ENCODE data around the gene SIVA1.

DNA sequence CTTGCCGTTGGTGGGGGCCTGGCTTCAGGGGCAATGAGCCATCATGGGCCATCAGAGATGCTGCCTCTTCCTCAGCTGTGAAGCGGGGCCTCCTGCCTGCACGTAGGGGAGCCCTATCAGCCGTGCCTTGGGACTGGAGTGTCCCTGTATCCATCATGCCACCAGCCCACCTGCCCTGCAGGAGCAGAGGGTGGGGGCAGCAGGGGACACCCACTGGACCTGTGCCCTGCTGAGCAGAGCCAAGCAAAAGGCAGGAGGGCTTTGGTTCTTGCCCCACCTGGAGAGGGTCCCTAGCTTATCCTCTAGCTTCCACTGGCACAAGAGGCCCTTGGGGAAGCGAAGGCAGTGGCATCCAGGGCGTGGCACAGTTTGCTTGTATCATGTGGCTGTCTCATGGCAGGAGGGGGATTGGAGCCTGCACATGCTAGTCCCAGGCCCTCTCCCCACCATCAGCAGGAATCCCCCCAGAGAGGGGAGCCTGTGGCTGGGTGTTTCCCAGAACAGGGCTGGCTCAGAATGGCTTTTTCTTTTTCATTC is 18.8 kb upstream of the SIVA1 start:
- TF ChIP-seq, protein P1, sequence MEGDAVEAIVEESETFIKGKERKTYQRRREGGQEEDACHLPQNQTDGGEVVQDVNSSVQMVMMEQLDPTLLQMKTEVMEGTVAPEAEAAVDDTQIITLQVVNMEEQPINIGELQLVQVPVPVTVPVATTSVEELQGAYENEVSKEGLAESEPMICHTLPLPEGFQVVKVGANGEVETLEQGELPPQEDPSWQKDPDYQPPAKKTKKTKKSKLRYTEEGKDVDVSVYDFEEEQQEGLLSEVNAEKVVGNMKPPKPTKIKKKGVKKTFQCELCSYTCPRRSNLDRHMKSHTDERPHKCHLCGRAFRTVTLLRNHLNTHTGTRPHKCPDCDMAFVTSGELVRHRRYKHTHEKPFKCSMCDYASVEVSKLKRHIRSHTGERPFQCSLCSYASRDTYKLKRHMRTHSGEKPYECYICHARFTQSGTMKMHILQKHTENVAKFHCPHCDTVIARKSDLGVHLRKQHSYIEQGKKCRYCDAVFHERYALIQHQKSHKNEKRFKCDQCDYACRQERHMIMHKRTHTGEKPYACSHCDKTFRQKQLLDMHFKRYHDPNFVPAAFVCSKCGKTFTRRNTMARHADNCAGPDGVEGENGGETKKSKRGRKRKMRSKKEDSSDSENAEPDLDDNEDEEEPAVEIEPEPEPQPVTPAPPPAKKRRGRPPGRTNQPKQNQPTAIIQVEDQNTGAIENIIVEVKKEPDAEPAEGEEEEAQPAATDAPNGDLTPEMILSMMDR (IDR thresholded peaks at IDR 0.05), result no peak
- no peak for TF ChIP-seq SP1 (CRISPR knock-in tag; conservative IDR thresholded peaks at IDR 0.05)
- TF ChIP-seq, protein P2, sequence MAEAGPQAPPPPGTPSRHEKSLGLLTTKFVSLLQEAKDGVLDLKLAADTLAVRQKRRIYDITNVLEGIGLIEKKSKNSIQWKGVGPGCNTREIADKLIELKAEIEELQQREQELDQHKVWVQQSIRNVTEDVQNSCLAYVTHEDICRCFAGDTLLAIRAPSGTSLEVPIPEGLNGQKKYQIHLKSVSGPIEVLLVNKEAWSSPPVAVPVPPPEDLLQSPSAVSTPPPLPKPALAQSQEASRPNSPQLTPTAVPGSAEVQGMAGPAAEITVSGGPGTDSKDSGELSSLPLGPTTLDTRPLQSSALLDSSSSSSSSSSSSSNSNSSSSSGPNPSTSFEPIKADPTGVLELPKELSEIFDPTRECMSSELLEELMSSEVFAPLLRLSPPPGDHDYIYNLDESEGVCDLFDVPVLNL (CRISPR knock-in tag; IDR thresholded peaks at IDR 0.05; ENCODE audit: borderline replicate concordance, low read depth), result no peak
